ENCODE measurements around the gene PIK3R2. TPM values are rescaled to one million over a fixed set of nuclear protein-coding genes. Genes with fewer than 3 reads are reported as not detected.

Gene PIK3R2
- total and polyA plus RNA-seq, 2 of the 8 experiments (the other 6 are each of a cell fraction or from before 2014, with no cell fraction given): 21.7 to 57.1 TPM

- Histone ChIP-seq H2AFZ (ENCODE audit: low read length) (no peak overlapping the region), H4K8ac (ENCODE audit: extremely low read depth, insufficient read depth, low read length) (no peak overlapping the region), H3K56ac (replicated peaks; ENCODE audit: insufficient read length, low read depth, low read length) (no peak overlapping the region), H4K5ac (ENCODE audit: insufficient read length, low read depth, low read length) (no peak overlapping the region), H3K23me2 (ENCODE audit: low read depth, low read length) (no peaks in the 10 kb centered on the region), H2BK5ac (ENCODE audit: low read depth, low read length) (no peak overlapping the region), H3K18ac (ENCODE audit: extremely low read depth, low read length) (no peak overlapping the region), H2BK20ac (ENCODE audit: low read length) (no peak overlapping the region), H2AK5ac (ENCODE audit: low read depth, low read length) (no peak overlapping the region), H3K9ac (replicated peaks in 1 of 4; ENCODE audit: extremely low read depth in 1 of 4, low read depth in 3 of 4, low read length in 3 of 4) (no peak overlapping the region), H3K4me1 (replicated peaks in 1 of 4; ENCODE audit: control insufficient read depth in 3 of 4, insufficient read depth in 4 of 4, low read length in 3 of 4) (peaks cover 0 to 10% (median 2%) of the 10 kb centered on the region in 4 experiments; a peak in 5 of 7 replicates), H3K23ac (ENCODE audit: insufficient read length) (no peak overlapping the region), H3K27ac (ENCODE audit: low read depth, low read length) (no peak overlapping the region), H3K79me1 (ENCODE audit: low read depth, low read length) (peaks cover 2% of the 10 kb centered on the region; the same call in 1 of the 2 replicates), H3K4me3 (ENCODE audit: extremely low read depth in 1 of 4, insufficient read depth in 2 of 4, low read depth in 3 of 4, low read length in 4 of 4) (no peak overlapping the region), H3K79me2 (ENCODE audit: control insufficient read depth in 1 of 2, insufficient read depth in 2 of 2, low read length in 2 of 2) (no peaks in the 10 kb centered on the region; a peak in 1 of 4 replicates), H3K4ac (replicated peaks; ENCODE audit: insufficient read length, low read depth, low read length) (no peak overlapping the region), H3K9me3 (ENCODE audit: insufficient read depth in 2 of 2, low read depth in 1 of 2, low read length in 1 of 2) (no peaks in the 10 kb centered on the region), H2BK15ac (ENCODE audit: low read length) (no peak overlapping the region), H3K14ac (ENCODE audit: insufficient read length) (no peak overlapping the region), H3K4me2 (ENCODE audit: insufficient read depth in 1 of 2, low read depth in 2 of 2, low read length in 2 of 2) (no peak overlapping the region), H3K36me3 (ENCODE audit: control insufficient read depth in 2 of 4, insufficient read depth in 4 of 4, low read length in 3 of 4) (peaks cover 2 to 10% (median 5%) of the 10 kb centered on the region in 4 experiments; a peak in 5 of 8 replicates), H2BK12ac (ENCODE audit: low read depth, low read length) (peak overlapping the region; percentile 27; the same call in 1 of the 2 replicates), H4K91ac (replicated peaks; ENCODE audit: insufficient read length, low read length) (no peak overlapping the region), H4K20me1 (replicated peaks in 1 of 2; ENCODE audit: control insufficient read depth in 1 of 2, insufficient read depth in 2 of 2, low read length in 2 of 2) (peaks cover 0 to 10% of the 10 kb centered on the region in 2 experiments), H2BK120ac (replicated peaks; ENCODE audit: low read depth, low read length) (no peak overlapping the region), H3K27me3 (replicated peaks in 1 of 4; ENCODE audit: control insufficient read depth in 3 of 4, extremely low read depth in 1 of 4, insufficient read depth in 3 of 4, low read length in 3 of 4) (peaks cover 0 to 1% (median 0%) of the 10 kb centered on the region in 4 experiments; a peak in 1 of 7 replicates)
- WGBS, 2 experiments (ENCODE audit: extremely low coverage in 1 of 2, insufficient coverage in 1 of 2, insufficient read length in 1 of 2, insufficient replicate concordance in 2 of 2, low coverage in 1 of 2, low lambda C conversion rate in 2 of 2, missing lambda C conversion rate in 1 of 2): 94% methylated on average over 26 of the region's 26 CpGs; no CpG with 5 or more reads in 1 of the 2 experiments
- FAIRE-seq (no peak), DNase-seq (ENCODE audit: low read depth in 1 of 2, low spot score in 2 of 2) (no peak)
- CTCF ChIA-PET (ENCODE audit: partially characterized antibody): no interaction called here
- POLR2A ChIA-PET (ENCODE audit: partially characterized antibody): no interaction called here
- TF ChIP-seq CTBP2 (IDR thresholded peaks at IDR 0.05; ENCODE audit: borderline replicate concordance, insufficient read depth, insufficient read length, low read length): no peak
- no peak for TF ChIP-seq ASH2L (IDR thresholded peaks at IDR 0.05; ENCODE audit: low read length)
- no peak for TF ChIP-seq BACH1 (IDR thresholded peaks at IDR 0.05; ENCODE audit: low read length)
- TF ChIP-seq, protein P1, sequence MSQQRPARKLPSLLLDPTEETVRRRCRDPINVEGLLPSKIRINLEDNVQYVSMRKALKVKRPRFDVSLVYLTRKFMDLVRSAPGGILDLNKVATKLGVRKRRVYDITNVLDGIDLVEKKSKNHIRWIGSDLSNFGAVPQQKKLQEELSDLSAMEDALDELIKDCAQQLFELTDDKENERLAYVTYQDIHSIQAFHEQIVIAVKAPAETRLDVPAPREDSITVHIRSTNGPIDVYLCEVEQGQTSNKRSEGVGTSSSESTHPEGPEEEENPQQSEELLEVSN (IDR thresholded peaks at IDR 0.05): no peak
- TF ChIP-seq RAD21 (IDR thresholded peaks at IDR 0.05 in 1 of 2, conservative IDR thresholded peaks at IDR 0.05 in 1 of 2; ENCODE audit: low read depth in 2 of 2, low read length in 2 of 2): no peak
- no peak for TF ChIP-seq CEBPB (IDR thresholded peaks at IDR 0.05; ENCODE audit: low read depth, low read length)
- TF ChIP-seq TCF12 (IDR thresholded peaks at IDR 0.05; ENCODE audit: low read depth, low read length): no peak
- TF ChIP-seq KDM4A (IDR thresholded peaks at IDR 0.05; ENCODE audit: low read depth, low read length, severe bottlenecking): no peak
- TF ChIP-seq PHF8 (conservative IDR thresholded peaks at IDR 0.05; ENCODE audit: low read depth, low read length): no peak
- TF ChIP-seq SP1 (IDR thresholded peaks at IDR 0.05; ENCODE audit: low read depth, low read length): no peak
- TF ChIP-seq, protein P2, sequence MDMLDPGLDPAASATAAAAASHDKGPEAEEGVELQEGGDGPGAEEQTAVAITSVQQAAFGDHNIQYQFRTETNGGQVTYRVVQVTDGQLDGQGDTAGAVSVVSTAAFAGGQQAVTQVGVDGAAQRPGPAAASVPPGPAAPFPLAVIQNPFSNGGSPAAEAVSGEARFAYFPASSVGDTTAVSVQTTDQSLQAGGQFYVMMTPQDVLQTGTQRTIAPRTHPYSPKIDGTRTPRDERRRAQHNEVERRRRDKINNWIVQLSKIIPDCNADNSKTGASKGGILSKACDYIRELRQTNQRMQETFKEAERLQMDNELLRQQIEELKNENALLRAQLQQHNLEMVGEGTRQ (IDR thresholded peaks at IDR 0.05; ENCODE audit: low read length): no peak
- TF ChIP-seq POLR2A (IDR thresholded peaks at IDR 0.05; ENCODE audit: control extremely low read depth in 1 of 2, low read depth in 2 of 2, low read length in 2 of 2): no peak
- TF ChIP-seq POU5F1 (IDR thresholded peaks at IDR 0.05; ENCODE audit: low read depth, low read length): no peak
Measured at GRCh38 chr19:18123819-18124218, 29.1 kb upstream of the PIK3R2 start.
